Measurements from ENCODE around the gene PCDHA13. TPM values are rescaled to one million over a fixed set of nuclear protein-coding genes. Genes with fewer than 3 reads are reported as not detected.
"Not testable (repeated sequence)": the region's sequence is repeated elsewhere in the genome, so short reads cannot be mapped to it uniquely, and the experiment has no call there.

The PCDHA13 gene
- total RNA-seq, 1 experiment from 2014 or later, result not detected

GRCh38 chr5:140870221-140871201, 11.4 kb upstream of the PCDHA13 start:
- DNase-seq (ENCODE audit: low read depth), result no peak

DNA sequence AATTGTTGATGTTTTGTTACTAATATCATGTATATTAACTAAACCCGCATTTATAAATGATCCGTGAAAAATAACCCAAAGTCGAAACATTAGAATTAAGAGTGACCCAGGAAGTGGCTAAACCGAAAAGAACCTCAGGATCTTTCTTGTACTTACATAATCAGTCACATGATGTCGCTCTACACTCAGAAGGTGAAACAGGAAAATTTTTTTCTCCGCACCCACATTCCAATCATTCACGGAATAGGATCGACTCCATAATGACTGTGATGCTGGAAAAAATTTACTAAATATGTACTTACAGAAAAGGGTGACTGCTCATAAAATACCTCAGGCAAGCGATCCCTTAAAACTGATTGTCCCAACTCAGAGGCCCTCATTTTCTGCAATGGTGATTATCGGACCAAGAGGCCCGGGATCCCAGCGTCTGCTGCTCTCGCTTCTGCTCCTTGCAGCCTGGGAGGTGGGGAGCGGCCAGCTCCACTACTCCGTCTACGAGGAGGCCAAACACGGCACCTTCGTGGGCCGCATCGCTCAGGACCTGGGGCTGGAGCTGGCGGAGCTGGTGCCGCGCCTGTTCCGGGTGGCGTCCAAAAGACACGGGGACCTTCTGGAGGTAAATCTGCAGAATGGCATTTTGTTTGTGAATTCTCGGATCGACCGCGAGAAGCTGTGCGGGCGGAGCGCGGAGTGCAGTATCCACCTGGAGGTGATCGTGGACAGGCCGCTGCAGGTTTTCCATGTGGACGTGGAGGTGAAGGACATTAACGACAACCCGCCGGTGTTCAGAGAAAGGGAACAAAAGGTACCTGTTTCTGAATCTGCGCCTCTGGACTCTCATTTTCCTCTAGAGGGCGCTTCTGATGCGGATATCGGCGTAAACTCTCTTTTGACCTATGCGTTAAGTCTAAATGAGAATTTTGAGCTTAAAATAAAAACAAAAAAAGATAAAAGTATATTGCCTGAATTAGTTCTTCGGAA, 6.5 kb upstream of the PCDHA13 start, which contains the start of gene PCDHA12:
TSS of gene PCDHA12 (plus strand) at position 224 of the 981 bp plus-strand sequence. CDS start at position 389, 165 bp downstream.
- DNase-seq (ENCODE audit: low read depth), result no peak

GRCh38 chr5:140876541-140877261, 5.2 kb upstream of the PCDHA13 start:
- not testable (repeated sequence) for DNase-seq (ENCODE audit: low read depth)

GRCh38 chr5:140877262-140877581, 4.7 kb upstream of the PCDHA13 start:
- DNase-seq (ENCODE audit: low read depth), result no peak

DNA sequence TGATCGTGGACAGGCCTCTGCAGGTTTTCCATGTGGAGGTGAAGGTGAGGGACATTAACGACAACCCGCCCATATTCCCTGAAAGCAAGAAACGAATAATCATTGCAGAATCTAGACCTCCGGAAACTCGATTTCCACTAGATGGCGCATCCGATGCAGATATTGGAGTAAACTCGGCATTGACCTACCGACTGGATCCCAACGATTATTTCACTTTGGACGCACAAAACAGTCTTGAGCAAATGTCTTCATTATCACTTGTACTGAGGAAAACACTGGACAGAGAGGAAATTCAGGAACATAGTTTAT, 621 bp downstream of the PCDHA13 start:
- peak; percentile 9 for DNase-seq (ENCODE audit: low read depth)

DNA sequence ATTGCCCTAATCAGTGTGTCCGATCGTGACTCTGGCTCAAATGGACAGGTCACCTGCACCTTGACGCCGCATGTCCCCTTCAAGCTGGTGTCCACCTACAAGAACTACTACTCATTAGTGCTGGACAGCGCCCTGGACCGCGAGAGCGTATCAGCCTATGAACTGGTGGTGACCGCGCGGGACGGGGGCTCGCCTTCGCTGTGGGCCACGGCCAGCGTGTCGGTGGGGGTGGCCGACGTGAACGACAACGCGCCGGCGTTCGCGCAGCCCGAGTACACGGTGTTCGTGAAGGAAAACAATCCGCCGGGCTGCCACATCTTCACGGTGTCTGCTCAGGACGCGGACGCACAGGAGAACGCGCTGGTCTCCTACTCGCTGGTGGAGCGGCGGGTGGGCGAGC, 1.4 kb downstream of the PCDHA13 start:
- DNase-seq (ENCODE audit: low read depth), result no peak

- no peak for DNase-seq (ENCODE audit: low read depth)
Measured at GRCh38 chr5:140883927-140884697, 2.2 kb downstream of the PCDHA13 start.

DNA sequence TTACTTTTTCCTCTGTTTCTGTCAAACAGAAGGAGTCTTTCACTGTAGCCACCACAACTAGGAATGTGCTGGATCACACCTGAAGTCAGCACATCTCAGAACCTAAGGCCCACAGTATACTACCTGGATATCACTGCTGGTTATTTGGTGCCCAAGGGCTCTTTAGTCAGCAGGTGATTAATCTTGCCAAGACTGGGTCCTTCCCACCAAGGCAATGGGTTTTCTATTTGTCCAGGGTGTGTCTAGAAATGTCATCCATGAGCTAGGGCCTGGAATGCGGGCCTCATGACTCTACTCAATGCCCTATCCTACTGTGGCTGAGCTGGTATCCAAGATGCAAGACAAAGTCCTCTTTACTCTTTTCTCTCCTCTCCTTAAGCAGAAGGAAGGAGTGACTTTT, 34.4 kb downstream of the PCDHA13 start:
- DNase-seq (ENCODE audit: low read depth), result no peak

DNA sequence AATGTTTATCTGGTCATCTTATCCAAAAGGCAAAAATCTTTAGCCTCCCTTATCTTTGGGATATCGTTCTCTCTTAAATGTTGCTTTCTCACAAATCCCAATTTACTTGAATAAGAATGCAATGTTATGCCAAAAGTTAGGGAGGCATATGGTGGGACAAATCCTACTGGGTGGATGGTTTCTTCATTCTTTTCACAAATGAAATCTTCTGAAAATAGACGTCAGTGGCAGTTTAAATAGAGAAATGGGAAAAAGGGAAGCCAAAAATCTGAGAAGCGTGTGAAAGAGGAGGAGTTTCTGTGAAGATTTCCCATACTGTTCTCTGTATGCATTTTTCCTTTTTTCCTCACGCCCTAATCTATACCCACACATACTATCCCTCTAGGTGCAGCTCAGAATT, 41.7 kb downstream of the PCDHA13 start:
- no peak for DNase-seq (ENCODE audit: low read depth)

DNA sequence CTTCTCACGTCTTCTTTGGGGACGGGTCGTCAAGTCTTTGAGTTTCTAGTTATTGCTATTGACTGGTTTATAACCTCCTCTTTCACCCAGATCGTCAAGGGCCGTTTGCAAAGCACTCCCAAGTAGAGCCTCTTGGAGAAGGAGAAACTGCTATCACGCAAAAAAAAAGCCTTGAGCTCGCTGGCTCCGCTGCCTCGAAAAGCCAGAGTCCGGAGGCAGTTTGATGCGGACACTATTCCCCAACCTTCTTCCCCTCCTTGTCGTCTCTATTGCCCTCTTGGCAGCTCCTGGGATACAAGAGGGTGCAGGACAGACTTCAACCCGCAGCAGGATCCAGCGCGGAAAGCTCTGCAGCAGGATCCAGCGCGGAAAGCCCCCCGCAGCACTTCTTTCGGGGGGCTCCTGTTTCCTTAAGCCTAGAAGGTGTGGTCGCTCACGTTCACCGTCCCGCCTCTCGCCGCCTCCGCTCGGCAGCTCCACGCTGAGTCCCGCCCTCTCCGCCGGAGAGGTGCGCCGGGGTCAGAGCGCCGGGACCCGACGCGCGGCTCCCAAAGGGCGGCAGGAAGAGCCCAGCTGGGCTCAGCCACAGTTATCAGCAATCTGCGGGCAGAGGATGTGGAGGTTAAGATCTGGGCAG, 44.0 kb downstream of the PCDHA13 start, which contains the start of gene PCDHAC1:
TSS of gene PCDHAC1 (plus strand) at position 494 of the 637 bp plus-strand sequence. CDS start 594 bp downstream, outside the sequence.
- no peak for DNase-seq (ENCODE audit: low read depth)

- DNase-seq (ENCODE audit: low read depth), result peak; percentile 22
Measured at GRCh38 chr5:140926443-140927227, 44.7 kb downstream of the PCDHA13 start.

GRCh38 chr5:140927228-140927573, 45.3 kb downstream of the PCDHA13 start:
- DNase-seq (ENCODE audit: low read depth), result no peak

Other genes with a start within 250 kb of the PCDHA13 start
- 0.20 and 0.96 TPM in 2 replicates for gene CD14, start 248.9 kb upstream of the PCDHA13 start, total RNA-seq (2014; rRNA removed; shearing (Covaris generic))
- gene TMCO6, start 242.7 kb upstream of the PCDHA13 start, total RNA-seq (2014; rRNA removed; shearing (Covaris generic)), result 6.8 and 9.2 TPM in 2 replicates
- gene NDUFA2, start 234.5 kb upstream of the PCDHA13 start, total RNA-seq (2014; rRNA removed; shearing (Covaris generic)), result 106 and 116 TPM in 2 replicates
- gene IK, start 234.3 kb upstream of the PCDHA13 start, total RNA-seq (2014; rRNA removed; shearing (Covaris generic)), result 93.8 and 130 TPM in 2 replicates
- 11.2 and 15.4 TPM in 2 replicates for gene WDR55, start 217.2 kb upstream of the PCDHA13 start, total RNA-seq (2014; rRNA removed; shearing (Covaris generic))
- gene DND1, start 208.5 kb upstream of the PCDHA13 start, total RNA-seq (2014; rRNA removed; shearing (Covaris generic)), result 0.10 and 0.12 TPM in 2 replicates
- gene HARS1, start 190.8 kb upstream of the PCDHA13 start, total RNA-seq (2014; rRNA removed; shearing (Covaris generic)), result 52.0 and 62.3 TPM in 2 replicates
- 22.6 and 25.5 TPM in 2 replicates for gene HARS2, start 190.7 kb upstream of the PCDHA13 start, total RNA-seq (2014; rRNA removed; shearing (Covaris generic))
- gene ZMAT2, start 181.7 kb upstream of the PCDHA13 start, total RNA-seq (2014; rRNA removed; shearing (Covaris generic)), result 44.6 and 45.5 TPM in 2 replicates
- gene PCDHA1, start 96.0 kb upstream of the PCDHA13 start, total RNA-seq (2014; rRNA removed; shearing (Covaris generic)), result under 0.01 TPM in 1 of 2 replicates, not detected in the other
- gene PCDHA2, start 87.3 kb upstream of the PCDHA13 start, total RNA-seq (2014; rRNA removed; shearing (Covaris generic)), result not detected in 2 replicates
- gene PCDHA3, start 81.1 kb upstream of the PCDHA13 start, total RNA-seq (2014; rRNA removed; shearing (Covaris generic)), result not detected in 2 replicates
- gene PCDHA4, start 75.1 kb upstream of the PCDHA13 start, total RNA-seq (2014; rRNA removed; shearing (Covaris generic)), result under 0.01 and 0.12 TPM in 2 replicates
- gene PCDHA5, start 60.5 kb upstream of the PCDHA13 start, total RNA-seq (2014; rRNA removed; shearing (Covaris generic)), result 0.12 TPM in 1 of 2 replicates, not detected in the other
- 0.10 and 0.12 TPM in 2 replicates for gene PCDHA6, start 54.2 kb upstream of the PCDHA13 start, total RNA-seq (2014; rRNA removed; shearing (Covaris generic))
- 0.88 and 1.1 TPM in 2 replicates for gene PCDHA7, start 47.9 kb upstream of the PCDHA13 start, total RNA-seq (2014; rRNA removed; shearing (Covaris generic))
- gene PCDHA8, start 40.9 kb upstream of the PCDHA13 start, total RNA-seq (2014; rRNA removed; shearing (Covaris generic)), result 0.10 and 0.12 TPM in 2 replicates
- not detected in 2 replicates for gene PCDHA9, start 33.7 kb upstream of the PCDHA13 start, total RNA-seq (2014; rRNA removed; shearing (Covaris generic))
- not detected in 2 replicates for gene PCDHA10, start 26.2 kb upstream of the PCDHA13 start, total RNA-seq (2014; rRNA removed; shearing (Covaris generic))
- not detected in 2 replicates for gene PCDHA11, start 13.2 kb upstream of the PCDHA13 start, total RNA-seq (2014; rRNA removed; shearing (Covaris generic))
- gene PCDHA12, start 6.8 kb upstream of the PCDHA13 start, total RNA-seq (2014; rRNA removed; shearing (Covaris generic)), result not detected in 2 replicates
- gene PCDHAC1, start 44.2 kb downstream of the PCDHA13 start, total RNA-seq (2014; rRNA removed; shearing (Covaris generic)), result not detected in 2 replicates
- not detected in 2 replicates for gene PCDHAC2, start 84.4 kb downstream of the PCDHA13 start, total RNA-seq (2014; rRNA removed; shearing (Covaris generic))
- gene PCDHB1, start 169.2 kb downstream of the PCDHA13 start, total RNA-seq (2014; rRNA removed; shearing (Covaris generic)), result not detected in 2 replicates
- gene PCDHB2, start 212.5 kb downstream of the PCDHA13 start, total RNA-seq (2014; rRNA removed; shearing (Covaris generic)), result 0.88 and 0.96 TPM in 2 replicates
- gene PCDHB3, start 218.3 kb downstream of the PCDHA13 start, total RNA-seq (2014; rRNA removed; shearing (Covaris generic)), result 0.12 and 0.20 TPM in 2 replicates
- gene PCDHB4, start 239.7 kb downstream of the PCDHA13 start, total RNA-seq (2014; rRNA removed; shearing (Covaris generic)), result under 0.01 and 0.12 TPM in 2 replicates

Measured in RPMI7951 (cell line).